K562 (cell line): Measurements from ENCODE around the gene CFHR5. TPM values are rescaled to one million over a fixed set of nuclear protein-coding genes. Genes with fewer than 3 reads are reported as not detected.

Experiments used
- CXXC5 ChIP-seq: fragments of 250-450 bp; sonication (Bioruptor Pico); IDR thresholded peaks from 2 replicates; pipeline ENCODE4 v1.8.0; 2022; ENCODE audit warnings: inconsistent platforms, mild to moderate bottlenecking, moderate library complexity
- E2F3 ChIP-seq: fragments of 250-450 bp; sonication (Bioruptor Pico); IDR thresholded peaks from 2 replicates; pipeline ENCODE4 v1.4.0; 2020; ENCODE audit warnings: mild to moderate bottlenecking
- FOSL1 ChIP-seq: fragments of 200-800 bp; sonication (Bioruptor generic); conservative IDR thresholded peaks from 2 replicates; pipeline ENCODE4 v1.6.1; 2016; ENCODE audit warnings: missing genetic modification characterization, missing compliant biosample characterization
- FOXK1 ChIP-seq: sonication (generic); formaldehyde crosslinking; IDR thresholded peaks from 2 replicates; pipeline ENCODE4 v1.8.0; 2022; ENCODE audit warnings: missing genetic modification reagents, mild to moderate bottlenecking, borderline replicate concordance
- FOXK2 ChIP-seq, 2 experiments: fragments of 450-650 bp; IDR thresholded peaks in 1 of 2; conservative IDR thresholded peaks in 1 of 2; 2 replicates each; pipeline ENCODE4 v1.6.1; 2016; ENCODE audit warnings: low read depth in 2 of 2, mild to moderate bottlenecking in 1 of 2
- GTF2A2 ChIP-seq: IDR thresholded peaks from 2 replicates; pipeline ENCODE4 v1.6.1; 2016; ENCODE audit warnings: mild to moderate bottlenecking, missing genetic modification characterization, missing compliant biosample characterization
- NFYB ChIP-seq: IDR thresholded peaks from 2 replicates; pipeline ENCODE4 v1.6.1; 2011; ENCODE audit warnings: mild to moderate bottlenecking, moderate library complexity; ENCODE audit not compliant: insufficient read length; ENCODE audit errors: extremely low read depth
- RBBP5 ChIP-seq: fragments of 200-600 bp; sonication (generic); IDR thresholded peaks from 2 replicates; pipeline ENCODE4 v1.6.1; 2012; ENCODE audit warnings: borderline replicate concordance, mild to moderate bottlenecking, low read length, control low read depth, inconsistent platforms; ENCODE audit not compliant: insufficient read depth, poor library complexity, severe bottlenecking
- STAT5B ChIP-seq: fragments of 250-450 bp; sonication (Bioruptor Pico); IDR thresholded peaks from 2 replicates; pipeline ENCODE4 v1.8.0; 2021; ENCODE audit warnings: mild to moderate bottlenecking, inconsistent platforms
- SUPT5H ChIP-seq: fragments of 450-650 bp; IDR thresholded peaks from 2 replicates; pipeline ENCODE4 v1.6.1; 2016
- U2AF2 ChIP-seq: fragments of 200-400 bp; formaldehyde crosslinking; optimal IDR thresholded peaks from 2 replicates; pipeline ENCODE3; 2017; ENCODE audit warnings: low read depth, mild to moderate bottlenecking, low read length
- XRCC3 ChIP-seq: fragments of 450-650 bp; IDR thresholded peaks from 2 replicates; pipeline ENCODE4 v1.6.1; 2017; ENCODE audit warnings: mild to moderate bottlenecking, moderate library complexity
- polyA plus RNA-seq, 8 experiments: library from polyadenylated mRNA; depleted of rRNA in 4 of 8; stranded (reverse) in 5 of 8; unstranded in 3 of 8; fragments of >200 nt; fragmentation: Nextera tagmentation in 2 of 8; fragmentation: Illumina TruSeq in 1 of 8; extraction: Ambion mirVana in 2 of 8; extraction: Trizol in 1 of 8; gene quantifications; 2 replicates each; pipeline versions ENCODE4 v1.2.1 to v1.2.3, GENCODE V29; 2011 to 2014; ENCODE audit warnings: inconsistent platforms in 1 of 8, missing spikeins in 1 of 8
- total RNA-seq, 7 experiments: library from RNA; depleted of rRNA in 6 of 7; stranded (reverse); fragments of >200 nt in 6 of 7; fragmentation: Illumina TruSeq in 2 of 7; extraction: Trizol in 2 of 7; gene quantifications; 2 replicates each; pipeline versions ENCODE4 v1.2.1 to v1.2.3, GENCODE V29; 2011 to 2021; ENCODE audit warnings: low replicate concordance in 1 of 7
- TF ChIP-seq, protein P1 (sequence below): sonication (generic); formaldehyde crosslinking; IDR thresholded peaks from 2 replicates; pipeline ENCODE4 v1.8.1; 2023; ENCODE audit warnings: mild to moderate bottlenecking, missing genetic modification reagents, moderate library complexity
- TF ChIP-seq, protein P2 (sequence below), 2 experiments: fragments of 450-650 bp; IDR thresholded peaks; 2 replicates each; pipeline ENCODE4 v1.6.1; 2018; ENCODE audit warnings: mild to moderate bottlenecking in 2 of 2, low read depth in 1 of 2; ENCODE audit not compliant: partially characterized antibody in 2 of 2
- TF ChIP-seq, protein P3 (sequence below): fragments of 450-650 bp; IDR thresholded peaks from one replicate; pipeline ENCODE4 v1.6.1; 2018; ENCODE audit warnings: mild to moderate bottlenecking, moderate library complexity; ENCODE audit not compliant: partially characterized antibody
- TF ChIP-seq, protein P4 (sequence below): sonication (generic); formaldehyde crosslinking; IDR thresholded peaks from 2 replicates; pipeline ENCODE4 v1.4.0; 2020; ENCODE audit warnings: mild to moderate bottlenecking, missing genetic modification reagents

The CFHR5 gene
- total and polyA plus RNA-seq, 9 of the 15 experiments (the other 6 are each of a cell fraction or from before 2014, with no cell fraction given): not detected

DNA sequence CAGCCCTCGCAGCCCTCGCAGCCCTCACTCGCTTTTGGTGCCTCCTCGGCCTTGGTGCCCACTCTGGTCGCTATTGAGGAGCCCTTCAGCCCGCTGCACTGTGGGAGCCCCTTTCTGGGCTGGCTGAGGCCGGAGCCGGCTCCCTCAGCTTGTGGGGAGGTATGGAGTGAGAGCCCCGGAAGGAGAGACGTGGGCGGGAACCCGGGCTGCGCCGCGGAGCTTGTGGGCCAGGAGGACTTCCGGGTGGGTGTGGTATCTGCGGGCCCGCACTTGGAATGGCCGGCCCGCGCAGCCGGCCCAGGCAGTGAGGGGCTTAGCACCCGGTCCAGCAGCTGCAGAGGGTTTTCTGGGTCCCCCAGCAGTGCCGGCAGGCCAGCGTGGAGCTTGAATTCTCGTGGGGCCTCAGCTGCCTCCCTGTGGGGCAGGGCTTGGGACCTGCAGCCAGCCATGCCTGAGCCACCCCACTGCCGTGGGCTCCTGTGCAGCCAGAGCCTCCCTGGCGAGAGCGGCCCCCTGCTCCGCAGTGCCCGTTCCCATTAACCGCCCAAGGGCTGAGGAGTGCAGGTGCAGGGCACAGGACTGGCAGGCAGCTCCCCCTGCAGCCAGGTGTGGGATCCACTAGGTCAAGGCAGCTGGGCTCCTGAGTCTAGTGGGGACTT lies 43.7 kb upstream of the CFHR5 start (continued):
- TF ChIP-seq, protein P1, sequence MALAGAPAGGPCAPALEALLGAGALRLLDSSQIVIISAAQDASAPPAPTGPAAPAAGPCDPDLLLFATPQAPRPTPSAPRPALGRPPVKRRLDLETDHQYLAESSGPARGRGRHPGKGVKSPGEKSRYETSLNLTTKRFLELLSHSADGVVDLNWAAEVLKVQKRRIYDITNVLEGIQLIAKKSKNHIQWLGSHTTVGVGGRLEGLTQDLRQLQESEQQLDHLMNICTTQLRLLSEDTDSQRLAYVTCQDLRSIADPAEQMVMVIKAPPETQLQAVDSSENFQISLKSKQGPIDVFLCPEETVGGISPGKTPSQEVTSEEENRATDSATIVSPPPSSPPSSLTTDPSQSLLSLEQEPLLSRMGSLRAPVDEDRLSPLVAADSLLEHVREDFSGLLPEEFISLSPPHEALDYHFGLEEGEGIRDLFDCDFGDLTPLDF (CRISPR knock-in tag): peak; percentile 26; the same call in 1 of the 2 replicates
- TF ChIP-seq XRCC3: no peak
- TF ChIP-seq U2AF2: no peak
- TF ChIP-seq STAT5B: no peak
- no peak for TF ChIP-seq FOSL1 (tag)
- TF ChIP-seq, protein P2, sequence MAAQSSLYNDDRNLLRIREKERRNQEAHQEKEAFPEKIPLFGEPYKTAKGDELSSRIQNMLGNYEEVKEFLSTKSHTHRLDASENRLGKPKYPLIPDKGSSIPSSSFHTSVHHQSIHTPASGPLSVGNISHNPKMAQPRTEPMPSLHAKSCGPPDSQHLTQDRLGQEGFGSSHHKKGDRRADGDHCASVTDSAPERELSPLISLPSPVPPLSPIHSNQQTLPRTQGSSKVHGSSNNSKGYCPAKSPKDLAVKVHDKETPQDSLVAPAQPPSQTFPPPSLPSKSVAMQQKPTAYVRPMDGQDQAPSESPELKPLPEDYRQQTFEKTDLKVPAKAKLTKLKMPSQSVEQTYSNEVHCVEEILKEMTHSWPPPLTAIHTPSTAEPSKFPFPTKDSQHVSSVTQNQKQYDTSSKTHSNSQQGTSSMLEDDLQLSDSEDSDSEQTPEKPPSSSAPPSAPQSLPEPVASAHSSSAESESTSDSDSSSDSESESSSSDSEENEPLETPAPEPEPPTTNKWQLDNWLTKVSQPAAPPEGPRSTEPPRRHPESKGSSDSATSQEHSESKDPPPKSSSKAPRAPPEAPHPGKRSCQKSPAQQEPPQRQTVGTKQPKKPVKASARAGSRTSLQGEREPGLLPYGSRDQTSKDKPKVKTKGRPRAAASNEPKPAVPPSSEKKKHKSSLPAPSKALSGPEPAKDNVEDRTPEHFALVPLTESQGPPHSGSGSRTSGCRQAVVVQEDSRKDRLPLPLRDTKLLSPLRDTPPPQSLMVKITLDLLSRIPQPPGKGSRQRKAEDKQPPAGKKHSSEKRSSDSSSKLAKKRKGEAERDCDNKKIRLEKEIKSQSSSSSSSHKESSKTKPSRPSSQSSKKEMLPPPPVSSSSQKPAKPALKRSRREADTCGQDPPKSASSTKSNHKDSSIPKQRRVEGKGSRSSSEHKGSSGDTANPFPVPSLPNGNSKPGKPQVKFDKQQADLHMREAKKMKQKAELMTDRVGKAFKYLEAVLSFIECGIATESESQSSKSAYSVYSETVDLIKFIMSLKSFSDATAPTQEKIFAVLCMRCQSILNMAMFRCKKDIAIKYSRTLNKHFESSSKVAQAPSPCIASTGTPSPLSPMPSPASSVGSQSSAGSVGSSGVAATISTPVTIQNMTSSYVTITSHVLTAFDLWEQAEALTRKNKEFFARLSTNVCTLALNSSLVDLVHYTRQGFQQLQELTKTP (IDR thresholded peaks at IDR 0.05; ENCODE audit: low read depth in 1 of 2, partially characterized antibody in 2 of 2): no peak
- TF ChIP-seq SUPT5H: peak; percentile 69
- no peak for TF ChIP-seq FOXK1 (CRISPR knock-in tag)
- TF ChIP-seq, protein P3, sequence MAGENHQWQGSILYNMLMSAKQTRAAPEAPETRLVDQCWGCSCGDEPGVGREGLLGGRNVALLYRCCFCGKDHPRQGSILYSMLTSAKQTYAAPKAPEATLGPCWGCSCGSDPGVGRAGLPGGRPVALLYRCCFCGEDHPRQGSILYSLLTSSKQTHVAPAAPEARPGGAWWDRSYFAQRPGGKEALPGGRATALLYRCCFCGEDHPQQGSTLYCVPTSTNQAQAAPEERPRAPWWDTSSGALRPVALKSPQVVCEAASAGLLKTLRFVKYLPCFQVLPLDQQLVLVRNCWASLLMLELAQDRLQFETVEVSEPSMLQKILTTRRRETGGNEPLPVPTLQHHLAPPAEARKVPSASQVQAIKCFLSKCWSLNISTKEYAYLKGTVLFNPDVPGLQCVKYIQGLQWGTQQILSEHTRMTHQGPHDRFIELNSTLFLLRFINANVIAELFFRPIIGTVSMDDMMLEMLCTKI: no peak
- TF ChIP-seq RBBP5: peak; percentile 44
- peak; percentile 76; the same call in 1 of the 2 replicates for TF ChIP-seq E2F3
- TF ChIP-seq CXXC5 (CRISPR knock-in tag): peak; percentile 86
- no peak for TF ChIP-seq GTF2A2
- TF ChIP-seq, protein P4, sequence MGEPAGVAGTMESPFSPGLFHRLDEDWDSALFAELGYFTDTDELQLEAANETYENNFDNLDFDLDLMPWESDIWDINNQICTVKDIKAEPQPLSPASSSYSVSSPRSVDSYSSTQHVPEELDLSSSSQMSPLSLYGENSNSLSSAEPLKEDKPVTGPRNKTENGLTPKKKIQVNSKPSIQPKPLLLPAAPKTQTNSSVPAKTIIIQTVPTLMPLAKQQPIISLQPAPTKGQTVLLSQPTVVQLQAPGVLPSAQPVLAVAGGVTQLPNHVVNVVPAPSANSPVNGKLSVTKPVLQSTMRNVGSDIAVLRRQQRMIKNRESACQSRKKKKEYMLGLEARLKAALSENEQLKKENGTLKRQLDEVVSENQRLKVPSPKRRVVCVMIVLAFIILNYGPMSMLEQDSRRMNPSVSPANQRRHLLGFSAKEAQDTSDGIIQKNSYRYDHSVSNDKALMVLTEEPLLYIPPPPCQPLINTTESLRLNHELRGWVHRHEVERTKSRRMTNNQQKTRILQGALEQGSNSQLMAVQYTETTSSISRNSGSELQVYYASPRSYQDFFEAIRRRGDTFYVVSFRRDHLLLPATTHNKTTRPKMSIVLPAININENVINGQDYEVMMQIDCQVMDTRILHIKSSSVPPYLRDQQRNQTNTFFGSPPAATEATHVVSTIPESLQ (CRISPR knock-in tag): 0 out of 2 replicates have a peak, but pooled peaks have one; percentile 73
- no peak for TF ChIP-seq NFYB
- TF ChIP-seq FOXK2 (conservative IDR thresholded peaks at IDR 0.05 in 1 of 2, IDR thresholded peaks at IDR 0.05 in 1 of 2; ENCODE audit: low read depth in 2 of 2): no peak
